HG02763 (cell line): ENCODE results near the gene NEGR1.

Experiments
- ATAC-seq: cut with Tn5 transposase; IDR thresholded peaks from one replicate; pipeline ENCODE4 v1.9.1; 2021; ENCODE audit warnings: mild to moderate bottlenecking, moderate library complexity; ENCODE audit not compliant: unreplicated experiment

NEGR1 gene

GRCh38 chr1:71721532-71721931, 560.8 kb downstream of the NEGR1 start:
- ATAC-seq, result no peak

GRCh38 chr1:71719330-71719729, 563.0 kb downstream of the NEGR1 start:
- ATAC-seq, result no peak

GRCh38 chr1:71717186-71717585, 565.2 kb downstream of the NEGR1 start:
- no peak for ATAC-seq

- ATAC-seq, result no peak
These were observed 570.9 kb downstream of the NEGR1 start for GRCh38 chr1:71711456-71711855.

- ATAC-seq, result no peak
These were observed 576.2 kb downstream of the NEGR1 start for GRCh38 chr1:71706029-71706671.

GRCh38 chr1:71698186-71698585, 584.2 kb downstream of the NEGR1 start:
- ATAC-seq, result no peak

GRCh38 chr1:71695821-71696220, 586.5 kb downstream of the NEGR1 start:
- no peak for ATAC-seq

- ATAC-seq, result no peak
These were observed 587.3 kb downstream of the NEGR1 start for GRCh38 chr1:71695084-71695483.

GRCh38 chr1:71693581-71693980, 588.8 kb downstream of the NEGR1 start:
- no peak for ATAC-seq

- ATAC-seq, result no peak
These were observed 592.7 kb downstream of the NEGR1 start for GRCh38 chr1:71689635-71690034.

GRCh38 chr1:71687376-71687775, 595.0 kb downstream of the NEGR1 start:
- ATAC-seq, result no peak

GRCh38 chr1:71676979-71677925, 605.1 kb downstream of the NEGR1 start:
- ATAC-seq, result no peak

GRCh38 chr1:71668065-71668464, 614.3 kb downstream of the NEGR1 start:
- no peak for ATAC-seq

- no peak for ATAC-seq
These were observed 615.1 kb downstream of the NEGR1 start for GRCh38 chr1:71667216-71667615.

GRCh38 chr1:71666609-71667008, 615.7 kb downstream of the NEGR1 start:
- ATAC-seq, result no peak

GRCh38 chr1:71660411-71660810, 621.9 kb downstream of the NEGR1 start:
- ATAC-seq, result no peak

GRCh38 chr1:71657891-71658679, 624.3 kb downstream of the NEGR1 start:
- no peak for ATAC-seq

GRCh38 chr1:71656902-71657301, 625.4 kb downstream of the NEGR1 start:
- ATAC-seq, result no peak

- ATAC-seq, result no peak
These were observed 626.7 kb downstream of the NEGR1 start for GRCh38 chr1:71655604-71656003.

GRCh38 chr1:71653952-71654351, 628.4 kb downstream of the NEGR1 start:
- ATAC-seq, result no peak

GRCh38 chr1:71651214-71651613, 631.1 kb downstream of the NEGR1 start:
- ATAC-seq, result no peak
